GM19468 (cell line): Measurements from ENCODE around the gene PROM2.
"Not testable (repeated sequence)": the region's sequence is repeated elsewhere in the genome, so short reads cannot be mapped to it uniquely, and the experiment has no call there.

Experiments used
- ATAC-seq: cut with Tn5 transposase; IDR thresholded peaks from one replicate; pipeline ENCODE4 v1.9.1; 2021; ENCODE audit warnings: mild to moderate bottlenecking, moderate library complexity, moderate number of reproducible peaks; ENCODE audit not compliant: unreplicated experiment; ENCODE audit errors: extremely low read depth

The PROM2 gene

DNA sequence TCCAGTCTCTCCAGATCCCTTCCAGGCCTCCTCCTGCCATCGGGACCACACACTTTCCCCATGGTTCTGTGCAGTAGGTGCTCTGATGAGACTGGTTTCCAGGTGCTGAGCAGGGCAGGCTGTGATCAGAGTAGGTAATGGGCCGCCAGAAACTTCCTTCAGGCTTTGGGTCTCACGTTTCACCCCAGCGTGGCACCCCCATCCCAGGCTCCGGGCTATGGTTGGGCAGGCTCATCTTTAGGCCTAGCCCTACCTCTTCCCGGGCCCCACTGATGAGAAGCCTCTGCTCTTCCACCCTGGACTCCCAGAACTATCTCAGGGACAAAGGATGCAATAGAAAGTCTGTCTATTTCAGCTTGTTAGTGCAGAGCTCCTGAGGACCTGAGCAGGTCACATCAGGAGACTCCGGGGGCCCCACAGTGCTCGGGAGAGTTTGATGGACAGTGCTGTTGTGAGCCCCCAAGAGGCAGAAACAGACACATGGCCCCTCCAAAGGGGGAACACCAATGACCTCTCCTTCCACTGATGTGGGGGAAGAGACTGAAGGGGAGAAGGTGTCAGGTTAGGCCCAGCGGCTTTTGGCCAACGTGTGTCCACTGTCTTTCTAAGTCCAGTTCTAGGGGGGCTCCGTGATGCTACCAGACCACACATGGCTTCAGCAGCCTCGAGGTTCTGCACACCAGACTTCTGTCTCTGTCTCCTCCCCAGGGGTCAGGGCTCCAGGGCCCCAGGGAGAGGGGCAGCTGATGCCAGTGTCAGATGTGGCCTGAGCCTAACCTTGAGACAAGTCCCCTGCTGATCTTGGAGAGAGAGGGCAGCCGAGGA lies 5.8 kb upstream of the PROM2 start:
- ATAC-seq: no peak

DNA sequence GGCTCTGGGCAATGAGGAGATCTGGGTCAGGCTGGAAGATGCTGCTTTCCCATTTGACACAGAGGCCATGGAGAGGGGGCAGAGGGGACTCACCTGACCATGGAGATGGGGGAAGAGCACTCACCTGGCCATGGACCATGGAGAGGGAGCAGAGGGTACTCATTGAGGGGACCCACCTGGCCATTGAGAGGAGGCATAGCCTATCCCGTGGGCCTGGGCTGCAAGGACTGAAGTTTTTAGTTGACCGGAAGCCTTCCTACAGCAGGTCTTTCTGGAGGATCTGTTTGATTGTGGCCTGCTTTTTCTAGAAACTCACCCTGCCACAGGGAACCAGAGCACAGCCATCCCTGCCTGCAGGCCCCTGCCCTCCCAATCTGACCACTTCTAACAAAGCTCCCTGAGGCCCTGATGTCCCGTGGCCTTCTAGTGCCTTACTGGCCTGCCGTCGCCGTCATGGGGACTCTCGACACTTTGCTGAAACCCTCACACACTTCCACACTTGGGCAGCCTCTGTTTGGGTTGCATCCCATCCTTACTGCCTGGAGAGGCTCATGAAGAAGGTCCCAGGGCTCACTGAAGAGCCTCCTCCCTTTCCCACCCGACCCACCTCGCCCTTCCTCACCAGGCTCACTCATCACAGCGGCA lies 5.1 kb upstream of the PROM2 start:
- no peak for ATAC-seq

DNA sequence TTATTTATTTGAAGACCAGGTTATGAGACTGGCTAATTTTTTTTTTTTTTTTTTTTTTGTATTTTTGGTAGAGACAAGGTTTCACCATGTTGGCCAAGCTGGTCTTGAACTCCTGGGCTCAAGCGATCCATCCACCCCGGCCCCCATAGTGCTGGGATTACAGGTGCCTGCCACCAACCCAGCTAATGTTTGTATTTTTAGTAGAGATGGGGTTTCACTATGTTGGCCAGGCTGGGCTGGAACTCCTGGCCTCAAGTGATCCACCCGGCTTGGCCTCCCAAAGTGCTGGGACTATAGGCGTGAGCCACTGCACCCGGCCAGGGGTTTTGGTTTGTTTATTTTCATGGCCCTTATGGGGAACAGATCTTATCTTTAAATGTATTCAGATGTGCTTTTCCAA lies 4.5 kb upstream of the PROM2 start:
- ATAC-seq: not testable (repeated sequence)

DNA sequence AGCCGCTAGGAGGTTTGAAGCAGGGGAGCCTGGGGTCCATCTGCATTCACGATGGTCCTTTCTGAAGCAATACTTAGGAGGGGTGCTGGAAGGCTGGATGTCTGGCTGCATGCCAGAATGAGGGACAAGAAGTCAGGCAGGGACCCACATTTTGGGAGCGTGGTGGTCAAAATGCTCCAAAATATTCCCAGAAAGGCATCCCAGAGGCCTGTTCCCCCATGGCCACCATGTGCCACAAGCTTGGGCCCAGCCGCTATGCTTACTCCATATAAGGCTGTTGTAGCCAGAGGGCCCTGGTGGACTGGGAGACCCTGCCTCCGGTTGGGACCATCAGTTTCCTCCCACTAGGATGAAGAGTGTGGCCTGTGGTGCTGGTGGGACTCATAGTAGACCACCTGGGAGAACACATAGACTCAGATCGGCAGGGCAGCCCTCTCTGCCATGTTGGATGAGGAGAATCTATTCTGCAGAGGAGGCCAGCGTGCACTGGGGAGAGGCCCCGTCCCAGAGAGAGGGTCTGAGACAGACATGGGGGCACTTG lies 3.6 kb upstream of the PROM2 start:
- ATAC-seq: no peak

DNA sequence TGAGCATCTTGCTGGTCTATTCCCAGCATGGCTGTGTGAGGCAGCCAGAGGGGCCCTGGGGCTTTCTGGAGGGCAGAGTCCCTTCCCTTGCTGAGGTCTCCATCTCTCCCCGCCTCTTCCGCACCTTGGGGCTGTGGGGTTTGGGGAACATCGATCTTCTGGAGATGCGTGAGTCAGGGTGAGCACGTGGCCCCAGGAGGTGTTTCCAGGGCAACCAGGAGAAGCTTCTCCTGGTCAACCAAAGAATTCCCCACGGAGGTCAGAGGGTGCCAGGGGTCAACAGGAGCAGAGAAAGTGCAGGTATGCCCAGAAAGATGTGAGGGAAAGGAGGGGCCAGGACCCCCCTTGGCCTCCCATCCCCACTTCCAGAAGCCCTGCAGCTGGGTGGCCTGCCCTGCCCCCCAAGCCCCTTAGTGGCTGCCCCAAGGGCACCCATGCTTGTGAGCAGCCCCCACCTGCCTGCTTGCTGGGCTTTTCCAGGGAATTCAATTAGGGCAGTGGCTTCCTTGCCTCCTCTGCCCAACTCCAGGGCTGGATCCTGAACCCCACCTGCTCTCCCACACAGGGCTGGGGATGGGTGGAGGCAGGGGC lies 2.8 kb upstream of the PROM2 start:
- no peak for ATAC-seq

DNA sequence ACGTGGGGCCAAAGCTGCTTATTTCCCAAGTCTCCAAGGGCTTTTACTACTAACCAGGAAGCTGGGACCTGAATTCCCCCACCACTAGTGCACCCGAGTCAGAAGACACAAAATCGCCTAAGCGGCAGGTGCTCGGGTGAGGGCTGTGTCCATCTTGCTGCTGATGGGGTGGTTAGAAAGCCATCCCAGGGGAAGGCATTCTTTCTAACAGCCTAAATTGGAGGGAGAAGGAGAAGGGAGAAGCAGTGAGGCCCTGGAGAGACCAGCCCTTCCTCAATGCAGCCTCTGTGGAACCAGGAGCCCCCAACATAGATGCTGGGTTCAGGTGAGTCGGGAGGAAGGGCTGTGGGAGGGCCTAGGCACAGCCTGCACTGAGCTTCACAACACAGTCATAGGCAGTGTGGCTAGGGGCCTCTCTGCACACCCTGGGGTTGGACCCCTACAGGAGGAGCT lies 1.9 kb upstream of the PROM2 start:
- ATAC-seq: no peak

DNA sequence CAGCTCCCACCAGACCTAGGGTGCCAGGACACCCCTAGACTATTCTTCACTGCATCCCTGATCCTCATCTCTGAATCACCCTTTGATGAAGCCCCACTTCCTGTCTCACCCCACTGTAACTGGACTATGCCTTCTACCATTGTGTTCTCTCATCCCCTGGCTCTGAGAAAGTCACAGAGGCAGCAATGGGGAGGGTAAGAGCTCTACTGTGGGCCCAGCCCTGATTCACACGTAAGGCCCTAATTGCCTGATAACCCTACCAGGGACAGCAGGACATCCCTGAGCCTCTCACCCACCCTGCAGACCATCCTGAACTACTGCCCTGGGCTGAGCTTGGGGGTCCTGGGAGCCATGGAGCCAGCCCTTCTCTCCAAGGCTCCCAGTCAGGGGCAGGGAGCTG lies 1.5 kb upstream of the PROM2 start:
- no peak for ATAC-seq

DNA sequence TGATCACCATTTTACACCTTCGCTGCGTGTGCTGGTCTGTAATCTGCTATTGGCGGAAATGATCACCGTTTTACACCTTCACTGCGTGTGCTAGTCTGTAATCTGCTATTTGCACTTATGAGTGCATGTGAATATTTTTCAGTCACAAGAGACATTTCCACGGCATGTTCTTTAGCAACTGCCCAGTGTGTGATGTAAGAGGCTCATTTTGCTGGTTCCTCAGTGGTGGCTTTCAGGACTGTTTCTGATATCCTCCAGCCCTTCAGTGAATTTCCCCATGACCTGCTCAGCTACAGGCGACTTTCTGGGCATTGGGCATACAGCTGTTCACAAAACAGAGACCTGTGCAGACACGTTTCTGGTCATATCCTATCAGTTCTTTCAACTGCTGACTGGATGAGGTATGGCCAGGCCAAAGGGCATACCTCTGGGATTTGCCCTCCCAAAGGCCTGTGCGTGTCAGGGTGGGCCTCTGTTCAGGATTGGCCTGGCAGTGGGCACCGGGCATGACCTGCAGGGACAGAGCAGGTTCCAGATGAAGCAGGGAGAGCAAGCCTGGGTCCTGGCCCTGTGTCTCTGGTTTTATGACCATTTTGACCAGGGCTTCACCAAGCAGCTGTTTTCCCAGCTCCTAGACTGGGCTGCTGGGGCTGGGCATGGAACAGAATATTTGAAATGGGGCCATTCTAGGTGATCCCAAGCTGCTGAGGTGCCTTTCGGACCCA lies 521 bp upstream of the PROM2 start:
- ATAC-seq: no peak

DNA sequence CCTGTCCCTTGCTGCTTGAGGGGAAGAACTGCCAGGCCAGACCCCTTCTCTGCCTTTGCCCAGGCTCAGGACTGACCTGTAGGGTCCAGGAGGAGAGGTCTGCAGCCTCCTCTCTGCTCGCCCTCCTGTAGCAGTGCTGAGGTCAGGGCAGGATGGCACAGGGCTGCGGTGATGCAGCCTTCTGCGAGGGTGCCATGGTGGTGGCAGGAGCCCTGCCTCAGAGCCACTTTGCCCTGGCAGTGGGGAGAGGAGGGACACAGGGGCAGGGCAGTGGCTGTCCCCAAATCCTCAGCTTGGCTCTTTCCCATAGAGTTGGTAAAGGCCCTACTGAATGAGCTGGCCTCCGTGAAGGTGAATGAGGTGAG lies 884 bp downstream of the PROM2 start:
- no peak for ATAC-seq

DNA sequence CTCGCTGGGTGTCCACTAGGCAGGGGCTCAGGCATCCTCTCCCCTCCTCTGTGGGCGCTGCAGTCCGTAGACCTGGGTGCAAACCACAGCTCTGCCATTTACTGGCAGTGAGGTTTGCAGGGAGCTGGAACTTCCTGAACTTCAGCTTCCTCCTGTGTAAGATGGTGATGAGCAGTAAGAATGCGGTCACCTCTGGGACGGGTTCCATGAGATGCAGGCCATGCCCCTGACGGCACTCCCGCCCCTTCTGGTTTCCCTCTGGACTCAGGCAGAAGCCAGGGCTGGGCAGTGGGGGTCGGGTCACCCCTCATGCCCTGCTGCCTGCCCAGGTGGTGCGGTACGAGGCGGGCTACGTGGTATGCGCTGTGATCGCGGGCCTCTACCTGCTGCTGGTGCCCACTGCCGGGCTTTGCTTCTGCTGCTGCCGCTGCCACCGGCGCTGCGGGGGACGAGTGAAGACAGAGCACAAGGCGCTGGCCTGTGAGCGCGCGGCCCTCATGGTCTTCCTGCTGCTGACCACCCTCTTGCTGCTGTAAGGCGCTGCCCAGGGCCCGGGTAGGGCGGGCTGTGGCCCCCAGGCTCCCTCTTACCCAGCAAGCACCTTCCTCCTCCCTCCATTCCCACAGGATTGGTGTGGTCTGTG lies 1.5 kb downstream of the PROM2 start:
- ATAC-seq: no peak

DNA sequence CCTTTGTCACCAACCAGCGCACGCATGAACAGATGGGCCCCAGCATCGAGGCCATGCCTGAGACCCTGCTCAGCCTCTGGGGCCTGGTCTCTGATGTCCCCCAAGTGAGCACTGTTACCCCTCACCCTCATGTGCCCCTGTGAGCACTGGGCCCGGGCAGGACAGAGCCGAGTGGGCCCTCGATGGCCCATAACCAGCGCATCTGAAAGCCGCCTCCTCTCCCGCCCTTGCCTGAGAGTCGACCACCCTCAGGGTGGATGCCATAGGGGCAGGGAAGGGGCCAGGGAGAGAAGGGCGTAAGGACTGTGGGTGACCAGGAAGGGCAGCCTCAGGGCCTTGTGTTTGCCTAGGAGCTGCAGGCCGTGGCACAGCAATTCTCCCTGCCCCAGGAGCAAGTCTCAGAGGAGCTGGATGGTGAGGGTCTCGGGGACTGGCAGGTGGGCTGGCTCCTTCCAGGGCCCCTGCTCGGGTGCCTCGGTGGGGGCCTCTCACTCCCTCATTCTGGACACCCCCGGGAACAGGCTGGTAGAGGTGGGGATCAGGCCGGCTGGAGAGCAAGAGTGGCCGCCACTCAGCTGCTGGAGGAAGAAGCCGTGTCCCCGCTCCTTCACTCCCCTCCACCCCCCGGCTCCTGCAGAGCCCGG lies 2.1 kb downstream of the PROM2 start:
- ATAC-seq: no peak

DNA sequence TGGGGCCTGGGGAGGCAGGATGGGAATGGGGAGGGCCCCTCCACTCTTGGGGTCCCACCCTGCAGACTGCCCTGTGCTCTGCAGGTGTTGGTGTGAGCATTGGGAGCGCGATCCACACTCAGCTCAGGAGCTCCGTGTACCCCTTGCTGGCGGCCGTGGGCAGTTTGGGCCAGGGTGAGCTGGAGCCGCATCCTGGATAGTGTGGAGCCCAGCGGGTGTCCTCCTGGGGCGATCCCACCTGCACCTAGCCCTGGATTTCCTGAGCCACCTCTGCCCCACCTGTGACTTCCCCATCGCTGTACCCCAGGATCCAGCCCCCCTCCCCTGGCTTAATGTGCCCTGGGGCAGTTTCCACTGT lies 2.6 kb downstream of the PROM2 start:
- ATAC-seq: no peak

DNA sequence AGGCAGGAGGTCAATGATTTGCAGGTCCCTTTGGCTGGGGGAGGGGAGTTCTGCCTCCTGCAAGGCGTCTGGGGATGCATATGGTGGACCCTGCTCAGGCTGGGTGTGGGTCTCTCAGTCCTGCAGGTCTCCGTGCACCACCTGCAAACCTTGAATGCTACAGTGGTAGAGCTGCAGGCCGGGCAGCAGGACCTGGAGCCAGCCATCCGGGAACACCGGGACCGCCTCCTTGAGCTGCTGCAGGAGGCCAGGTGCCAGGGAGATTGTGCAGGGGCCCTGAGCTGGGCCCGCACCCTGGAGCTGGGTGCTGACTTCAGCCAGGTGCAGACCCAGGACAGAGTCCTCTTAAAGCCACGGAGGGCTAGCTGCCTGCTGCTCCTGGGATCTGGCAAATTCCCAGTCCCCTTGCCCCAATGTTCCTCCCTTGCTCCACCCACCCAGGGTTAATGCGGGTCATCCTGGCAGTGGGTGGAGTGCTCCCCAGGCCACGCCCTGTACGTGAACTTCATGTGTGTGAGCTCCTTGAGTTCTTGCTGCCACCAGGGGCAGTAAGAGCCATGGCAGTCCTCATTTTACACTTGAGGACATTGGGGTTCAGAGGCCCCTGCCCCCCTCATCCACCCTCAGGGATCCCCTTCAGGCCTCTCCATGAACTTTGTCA lies 3.1 kb downstream of the PROM2 start:
- ATAC-seq: no peak

DNA sequence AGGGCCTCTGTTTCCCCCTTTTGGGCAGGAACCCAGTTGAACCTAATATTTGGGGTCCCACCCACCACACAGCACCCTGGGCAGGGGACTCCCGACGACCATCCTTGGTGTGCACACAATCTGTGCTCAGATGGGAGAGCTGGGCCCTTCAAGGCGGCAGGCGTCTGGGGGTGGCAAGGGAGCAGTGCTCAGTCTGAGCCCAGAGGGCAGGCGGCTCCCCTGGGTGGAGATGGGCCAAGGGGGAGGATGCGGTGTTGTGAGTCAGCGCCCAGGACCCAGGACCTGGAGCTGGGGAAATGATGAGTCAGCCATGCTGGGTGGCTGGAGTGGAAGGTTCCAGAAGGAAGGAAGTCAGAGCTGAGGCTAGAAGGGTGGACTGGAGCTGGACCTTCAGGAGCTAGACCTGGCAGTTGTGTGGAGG lies 3.8 kb downstream of the PROM2 start:
- no peak for ATAC-seq

DNA sequence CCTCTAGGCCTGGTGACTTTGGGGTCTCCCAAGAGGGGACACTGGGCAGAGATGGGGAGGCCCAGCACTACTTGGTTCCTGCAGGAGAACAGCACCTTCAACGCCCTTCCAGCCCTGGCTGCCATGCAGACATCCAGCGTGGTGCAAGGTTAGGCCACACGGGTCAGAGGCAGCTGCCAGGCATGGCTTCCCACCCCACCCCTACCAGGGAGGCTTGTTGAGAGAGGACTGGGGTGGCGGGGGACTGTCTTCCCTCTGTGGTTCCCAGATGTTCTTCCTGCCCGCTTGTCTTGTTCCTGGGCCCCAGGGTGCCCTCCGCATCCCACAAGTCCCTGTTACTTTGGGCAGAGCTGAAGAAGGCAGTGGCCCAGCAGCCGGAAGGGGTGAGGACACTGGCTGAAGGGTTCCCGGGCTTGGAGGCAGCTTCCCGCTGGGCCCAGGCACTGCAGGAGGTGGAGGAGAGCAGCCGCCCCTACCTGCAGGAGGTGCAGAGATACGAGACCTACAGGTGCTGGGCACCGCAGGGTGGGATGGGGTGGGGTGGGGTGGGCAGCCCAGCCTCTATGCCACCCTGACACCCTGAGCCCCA lies 4.5 kb downstream of the PROM2 start:
- ATAC-seq: no peak

DNA sequence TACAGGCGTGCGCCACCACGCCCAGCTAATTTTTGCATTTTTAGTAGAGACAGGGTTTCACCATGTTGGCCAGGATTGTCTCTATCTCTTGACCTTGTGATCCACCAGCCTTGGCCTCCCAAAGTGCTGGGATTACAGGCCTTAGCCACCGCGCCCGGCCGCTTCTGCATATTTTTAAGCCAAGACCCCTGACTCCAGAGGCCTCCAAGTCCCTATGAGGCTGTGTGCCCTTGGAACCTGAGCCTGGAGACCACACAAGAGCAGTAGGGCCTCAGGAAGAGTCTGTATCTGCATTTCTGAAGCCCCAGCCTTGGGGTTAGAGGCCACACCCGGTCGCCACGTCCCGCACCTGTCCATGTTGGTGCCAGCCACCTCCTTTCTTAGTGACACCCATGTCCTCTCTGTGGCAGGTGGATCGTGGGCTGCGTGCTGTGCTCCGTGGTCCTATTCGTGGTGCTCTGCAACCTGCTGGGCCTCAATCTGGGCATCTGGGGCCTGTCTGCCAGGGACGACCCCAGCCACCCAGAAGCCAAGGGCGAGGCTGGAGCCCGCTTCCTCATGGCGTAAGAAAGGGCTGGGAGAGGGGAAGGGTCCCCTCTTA lies 5.3 kb downstream of the PROM2 start:
- ATAC-seq: no peak

DNA sequence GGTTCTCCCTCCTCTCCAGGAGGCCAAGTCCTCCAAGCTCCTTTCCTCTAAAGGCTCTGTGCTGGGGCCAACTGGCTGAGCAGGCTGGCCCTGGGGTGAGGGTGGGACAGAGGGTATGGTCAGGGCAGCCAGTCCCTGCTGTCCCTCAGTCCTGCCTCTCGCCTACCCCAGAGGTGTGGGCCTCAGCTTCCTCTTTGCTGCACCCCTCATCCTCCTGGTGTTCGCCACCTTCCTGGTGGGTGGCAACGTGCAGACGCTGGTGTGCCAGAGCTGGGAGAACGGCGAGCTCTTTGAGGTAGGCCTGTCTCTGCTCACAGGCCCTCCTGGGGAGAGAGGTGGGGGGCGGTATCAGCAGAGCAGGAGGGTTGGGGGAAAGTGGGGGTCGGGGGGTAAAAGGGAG lies 6.8 kb downstream of the PROM2 start:
- no peak for ATAC-seq

DNA sequence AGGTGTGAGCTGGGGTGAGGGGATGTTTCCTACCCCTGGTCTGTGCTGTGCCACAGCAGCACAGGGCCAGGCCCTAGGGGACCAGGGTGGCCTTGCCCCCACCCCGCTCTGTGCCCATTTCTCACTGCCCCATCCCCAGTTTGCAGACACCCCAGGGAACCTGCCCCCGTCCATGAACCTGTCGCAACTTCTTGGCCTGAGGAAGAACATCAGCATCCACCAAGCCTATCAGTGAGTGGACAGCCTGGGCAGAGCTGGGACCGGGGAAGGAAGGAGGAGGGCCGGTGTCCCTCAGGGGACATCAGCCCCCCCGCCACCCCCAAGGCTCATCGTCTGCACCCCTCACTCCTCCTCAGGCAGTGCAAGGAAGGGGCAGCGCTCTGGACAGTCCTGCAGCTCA lies 7.5 kb downstream of the PROM2 start:
- ATAC-seq: no peak
